ENCODE data around the gene ING3. TPM values are rescaled to one million over a fixed set of nuclear protein-coding genes. Genes with fewer than 3 reads are reported as not detected.

Gene ING3
- total RNA-seq, 1 donor from 2014 or later: 27.4 TPM

- Mint-ChIP-seq H3K27me3 (no peaks in the 10 kb centered on the region), H3K4me3 (ENCODE audit: low read depth) (no peak overlapping the region), H3K9me3 (ENCODE audit: low read depth) (no peaks in the 10 kb centered on the region), H3K4me1 (ENCODE audit: low read depth) (no peaks in the 10 kb centered on the region), H3K36me3 (ENCODE audit: insufficient read depth) (no peaks in the 10 kb centered on the region), H3K27ac (no peak overlapping the region)
- DNase-seq (ENCODE audit: low spot score, unreplicated experiment): no peak
- TF ChIP-seq CTCF (IDR thresholded peaks at IDR 0.05; ENCODE audit: unreplicated experiment): no peak
These were observed 48.5 kb downstream of the ING3 start for GRCh38 chr7:120998996-120999565.

GRCh38 chr7:121000081-121000983 lies 49.8 kb downstream of the ING3 start:
- Mint-ChIP-seq H3K9me3 (ENCODE audit: low read depth) (no peaks in the 10 kb centered on the region), H3K27ac (no peak overlapping the region), H3K36me3 (ENCODE audit: insufficient read depth) (no peaks in the 10 kb centered on the region), H3K4me3 (ENCODE audit: low read depth) (no peak overlapping the region), H3K4me1 (ENCODE audit: low read depth) (no peaks in the 10 kb centered on the region), H3K27me3 (no peaks in the 10 kb centered on the region)
- DNase-seq (ENCODE audit: low spot score, unreplicated experiment): no peak
- TF ChIP-seq CTCF (IDR thresholded peaks at IDR 0.05; ENCODE audit: unreplicated experiment): no peak

GRCh38 chr7:121001234-121001906 lies 50.8 kb downstream of the ING3 start:
- Mint-ChIP-seq H3K4me3 (ENCODE audit: low read depth) (no peak overlapping the region), H3K36me3 (ENCODE audit: insufficient read depth) (no peaks in the 10 kb centered on the region), H3K27me3 (peaks cover 3% of the 10 kb centered on the region), H3K4me1 (ENCODE audit: low read depth) (no peaks in the 10 kb centered on the region), H3K9me3 (ENCODE audit: low read depth) (no peaks in the 10 kb centered on the region), H3K27ac (no peak overlapping the region)
- TF ChIP-seq CTCF (IDR thresholded peaks at IDR 0.05; ENCODE audit: unreplicated experiment): no peak
- no peak for DNase-seq (ENCODE audit: low spot score, unreplicated experiment)

GRCh38 chr7:121002048-121002756 lies 51.6 kb downstream of the ING3 start:
- Mint-ChIP-seq H3K9me3 (ENCODE audit: low read depth) (no peaks in the 10 kb centered on the region), H3K4me3 (ENCODE audit: low read depth) (no peak overlapping the region), H3K36me3 (ENCODE audit: insufficient read depth) (no peaks in the 10 kb centered on the region), H3K27ac (no peak overlapping the region), H3K4me1 (ENCODE audit: low read depth) (no peaks in the 10 kb centered on the region), H3K27me3 (peaks cover 3% of the 10 kb centered on the region)
- no peak for TF ChIP-seq CTCF (IDR thresholded peaks at IDR 0.05; ENCODE audit: unreplicated experiment)
- no peak for DNase-seq (ENCODE audit: low spot score, unreplicated experiment)

GRCh38 chr7:121002757-121003200 lies 52.2 kb downstream of the ING3 start:
- TF ChIP-seq CTCF (IDR thresholded peaks at IDR 0.05; ENCODE audit: unreplicated experiment): no peak
- H3K36me3 Mint-ChIP-seq (ENCODE audit: insufficient read depth): no peaks in the 10 kb centered on the region
- no peaks in the 10 kb centered on the region for H3K9me3 Mint-ChIP-seq (ENCODE audit: low read depth)
- no peak overlapping the region for H3K4me3 Mint-ChIP-seq (ENCODE audit: low read depth)
- H3K27ac Mint-ChIP-seq: no peak overlapping the region
- peaks cover 3% of the 10 kb centered on the region for H3K4me1 Mint-ChIP-seq (ENCODE audit: low read depth)
- H3K27me3 Mint-ChIP-seq: peaks cover 3% of the 10 kb centered on the region
- DNase-seq (ENCODE audit: low spot score, unreplicated experiment): no peak

Measured in progenitor cell of endocrine pancreas (in vitro differentiated cells).